K562 (cell line): ENCODE results near the gene FAM117B. TPM values are rescaled to one million over a fixed set of nuclear protein-coding genes. Genes with fewer than 3 reads are reported as not detected.

Experiments used
- ARID1B ChIP-seq: fragments of 450-650 bp; IDR thresholded peaks from 2 replicates; pipeline ENCODE4 v1.6.1; 2016; ENCODE audit warnings: antibody characterized with exemption, mild to moderate bottlenecking, inconsistent platforms
- RERE ChIP-seq: sonication (generic); formaldehyde crosslinking; IDR thresholded peaks from 2 replicates; pipeline ENCODE4 v1.8.0; 2023; ENCODE audit warnings: missing genetic modification reagents, mild to moderate bottlenecking, borderline replicate concordance
- ZBTB5 ChIP-seq: fragments of 450-650 bp; IDR thresholded peaks from 2 replicates; pipeline ENCODE4 v1.6.1; 2017; ENCODE audit warnings: antibody characterized with exemption
- polyA plus RNA-seq, 8 experiments: library from polyadenylated mRNA; depleted of rRNA in 4 of 8; stranded (reverse) in 5 of 8; unstranded in 3 of 8; fragments of >200 nt; fragmentation: Nextera tagmentation in 2 of 8; fragmentation: Illumina TruSeq in 1 of 8; extraction: Ambion mirVana in 2 of 8; extraction: Trizol in 1 of 8; gene quantifications; 2 replicates each; pipeline versions ENCODE4 v1.2.1 to v1.2.3, GENCODE V29; 2011 to 2014; ENCODE audit warnings: inconsistent platforms in 1 of 8, missing spikeins in 1 of 8
- total RNA-seq, 7 experiments: library from RNA; depleted of rRNA in 6 of 7; stranded (reverse); fragments of >200 nt in 6 of 7; fragmentation: Illumina TruSeq in 2 of 7; extraction: Trizol in 2 of 7; gene quantifications; 2 replicates each; pipeline versions ENCODE4 v1.2.1 to v1.2.3, GENCODE V29; 2011 to 2021; ENCODE audit warnings: low replicate concordance in 1 of 7

Gene FAM117B
- total and polyA plus RNA-seq, 9 of the 15 experiments (the other 6 are each of a cell fraction or from before 2014, with no cell fraction given), result 1.6 to 5.2 (median 2.6) TPM

- TF ChIP-seq RERE (CRISPR knock-in tag) (no peak), ARID1B (no peak), ZBTB5 (no peak)
Observed at GRCh38 chr2:202690321-202690900, 55.6 kb downstream of the FAM117B start (continued).
